HFF-Myc (cell line): Measurements from ENCODE around the gene LMAN2.

ENCODE experiments used
- DNase-seq: peaks from one replicate; pipeline ENCODE4 v3.0.0-alpha.2; 2011; ENCODE audit warnings: low read depth; ENCODE audit errors: extremely low read depth
- H3K4me3 ChIP-seq: replicated peaks from 2 replicates; pipeline ENCODE4 v1.5.1; 2011; ENCODE audit warnings: low read depth, mild to moderate bottlenecking, control low read depth, low read length
- TF ChIP-seq, protein P1 (sequence below): IDR thresholded peaks from 2 replicates; pipeline ENCODE4 v1.5.1; 2012; ENCODE audit warnings: mild to moderate bottlenecking, low read depth, low read length, control low read depth; ENCODE audit errors: missing control alignments

Gene LMAN2

DNA sequence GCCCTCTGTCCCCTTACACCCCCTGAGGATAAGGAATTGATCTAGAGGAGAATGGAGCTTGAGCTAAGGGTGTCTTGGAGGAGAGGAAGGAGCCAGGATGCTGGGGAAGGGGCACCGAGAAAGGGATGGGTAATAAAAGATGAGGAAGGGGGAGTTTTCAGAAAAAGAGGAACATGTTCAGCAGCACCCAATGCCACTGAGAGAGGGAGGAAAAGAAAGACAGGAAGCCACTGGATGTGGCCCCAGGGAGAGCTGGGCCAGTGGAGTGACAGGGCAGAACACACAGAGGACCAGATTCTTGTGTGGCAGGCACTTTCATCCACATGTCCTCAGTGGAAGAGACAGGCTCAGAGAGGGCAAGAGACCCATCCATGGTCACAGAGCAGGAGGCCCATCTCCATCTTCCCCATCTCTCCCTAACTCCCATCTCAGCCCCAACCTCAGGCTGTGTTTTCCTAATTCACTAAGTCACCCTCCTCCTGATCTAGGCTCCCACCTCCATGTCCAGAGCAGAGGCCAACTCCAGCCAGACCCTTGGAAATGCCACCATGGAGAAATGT, 41.8 kb upstream of the LMAN2 start:
- DNase-seq = no peak
- TF ChIP-seq, protein P1, sequence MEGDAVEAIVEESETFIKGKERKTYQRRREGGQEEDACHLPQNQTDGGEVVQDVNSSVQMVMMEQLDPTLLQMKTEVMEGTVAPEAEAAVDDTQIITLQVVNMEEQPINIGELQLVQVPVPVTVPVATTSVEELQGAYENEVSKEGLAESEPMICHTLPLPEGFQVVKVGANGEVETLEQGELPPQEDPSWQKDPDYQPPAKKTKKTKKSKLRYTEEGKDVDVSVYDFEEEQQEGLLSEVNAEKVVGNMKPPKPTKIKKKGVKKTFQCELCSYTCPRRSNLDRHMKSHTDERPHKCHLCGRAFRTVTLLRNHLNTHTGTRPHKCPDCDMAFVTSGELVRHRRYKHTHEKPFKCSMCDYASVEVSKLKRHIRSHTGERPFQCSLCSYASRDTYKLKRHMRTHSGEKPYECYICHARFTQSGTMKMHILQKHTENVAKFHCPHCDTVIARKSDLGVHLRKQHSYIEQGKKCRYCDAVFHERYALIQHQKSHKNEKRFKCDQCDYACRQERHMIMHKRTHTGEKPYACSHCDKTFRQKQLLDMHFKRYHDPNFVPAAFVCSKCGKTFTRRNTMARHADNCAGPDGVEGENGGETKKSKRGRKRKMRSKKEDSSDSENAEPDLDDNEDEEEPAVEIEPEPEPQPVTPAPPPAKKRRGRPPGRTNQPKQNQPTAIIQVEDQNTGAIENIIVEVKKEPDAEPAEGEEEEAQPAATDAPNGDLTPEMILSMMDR = no peak
- H3K4me3 ChIP-seq = no peak overlapping the region

GRCh38 chr5:177392765-177393164, 41.3 kb upstream of the LMAN2 start:
- TF ChIP-seq, protein P1 = no peak
- no peak for DNase-seq
- H3K4me3 ChIP-seq = no peak overlapping the region

- H3K4me3 ChIP-seq = no peak overlapping the region
- DNase-seq = peak; percentile 77
- TF ChIP-seq, protein P1 = peak; percentile 90
Observed at GRCh38 chr5:177390363-177391300, 39.2 kb upstream of the LMAN2 start.

GRCh38 chr5:177389241-177390169, 38.0 kb upstream of the LMAN2 start:
- TF ChIP-seq, protein P1 = no peak
- H3K4me3 ChIP-seq = 0 out of 2 replicates have a peak overlapping the region, but pooled peaks have one; percentile 2
- DNase-seq = peak; percentile 81

DNA sequence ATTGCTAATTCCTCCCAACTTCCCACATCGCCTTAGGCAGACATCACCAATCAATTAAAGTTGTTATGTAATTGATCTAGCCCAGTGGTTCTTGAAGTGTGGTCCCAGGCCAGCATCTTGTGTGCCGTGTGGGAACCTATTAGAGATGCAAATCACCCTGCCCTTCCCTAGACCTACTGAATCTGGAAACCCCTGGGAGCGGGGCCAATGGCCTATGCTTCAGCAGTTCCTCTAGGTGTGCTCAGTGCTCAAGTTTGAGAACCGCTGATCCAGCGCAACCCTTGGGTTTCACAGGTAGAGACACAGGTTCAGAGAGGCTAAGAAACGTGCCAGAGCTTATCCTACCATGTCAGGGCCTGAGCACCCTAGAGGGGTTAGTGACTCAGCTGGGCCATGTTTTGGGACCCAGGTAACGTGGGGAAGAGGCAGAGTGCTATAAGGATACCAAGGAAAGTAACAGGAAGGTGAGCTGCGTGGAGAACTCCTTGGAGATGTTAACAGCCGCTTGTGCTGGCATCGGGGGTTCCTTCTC, 37.1 kb upstream of the LMAN2 start:
- DNase-seq = no peak
- TF ChIP-seq, protein P1 = no peak
- no peak overlapping the region for H3K4me3 ChIP-seq

- no peak overlapping the region for H3K4me3 ChIP-seq
- TF ChIP-seq, protein P1 = no peak
- DNase-seq = no peak
Observed at GRCh38 chr5:177387405-177387804, 35.9 kb upstream of the LMAN2 start.
